ENCODE results near the gene CCDC88C.

The CCDC88C gene

GRCh38 chr14:91284791-91285548 lies 132.7 kb downstream of the CCDC88C start:
- no peak for TF ChIP-seq CTCF (IDR thresholded peaks at IDR 0.05; ENCODE audit: low read depth, low read length, missing control alignments)
- DNase-seq (ENCODE audit: extremely low read depth, low read depth): no peak

GRCh38 chr14:91284146-91284790 lies 133.4 kb downstream of the CCDC88C start:
- DNase-seq (ENCODE audit: extremely low read depth, low read depth): peak; percentile 56
- no peak overlapping the region for H3K4me3 ChIP-seq (replicated peaks; ENCODE audit: low read depth, low read length)
- no peak for TF ChIP-seq CTCF (IDR thresholded peaks at IDR 0.05; ENCODE audit: low read depth, low read length, missing control alignments)

More at GRCh38 chr14:91284791-91285548, 132.7 kb downstream of the CCDC88C start:
- H3K4me3 ChIP-seq (replicated peaks; ENCODE audit: low read depth, low read length): no peak overlapping the region

GRCh38 chr14:91283666-91284065 lies 134.0 kb downstream of the CCDC88C start:
- no peak overlapping the region for H3K4me3 ChIP-seq (replicated peaks; ENCODE audit: low read depth, low read length)
- no peak for TF ChIP-seq CTCF (IDR thresholded peaks at IDR 0.05; ENCODE audit: low read depth, low read length, missing control alignments)
- no peak for DNase-seq (ENCODE audit: extremely low read depth, low read depth)

- H3K4me3 ChIP-seq (replicated peaks; ENCODE audit: low read depth, low read length): no peak overlapping the region
- no peak for DNase-seq (ENCODE audit: extremely low read depth, low read depth)
- TF ChIP-seq CTCF (IDR thresholded peaks at IDR 0.05; ENCODE audit: low read depth, low read length, missing control alignments): no peak
These were observed 134.5 kb downstream of the CCDC88C start for GRCh38 chr14:91282954-91283645.

GRCh38 chr14:91281346-91281745 lies 136.3 kb downstream of the CCDC88C start:
- no peak for DNase-seq (ENCODE audit: extremely low read depth, low read depth)
- no peak for TF ChIP-seq CTCF (IDR thresholded peaks at IDR 0.05; ENCODE audit: low read depth, low read length, missing control alignments)
- no peak overlapping the region for H3K4me3 ChIP-seq (replicated peaks; ENCODE audit: low read depth, low read length)

GRCh38 chr14:91280129-91280528 lies 137.5 kb downstream of the CCDC88C start:
- no peak for DNase-seq (ENCODE audit: extremely low read depth, low read depth)
- H3K4me3 ChIP-seq (replicated peaks; ENCODE audit: low read depth, low read length): no peak overlapping the region
- no peak for TF ChIP-seq CTCF (IDR thresholded peaks at IDR 0.05; ENCODE audit: low read depth, low read length, missing control alignments)
